NCI-H526 treated with DMSO at 0.1 percent for 48 hours (cell line): Measurements from ENCODE around the gene TBC1D22A.

Experiments
- DNase-seq: peaks from one replicate; lab custom pipeline; 2025; lab: John Stamatoyannopoulos, UW

The TBC1D22A gene

DNA sequence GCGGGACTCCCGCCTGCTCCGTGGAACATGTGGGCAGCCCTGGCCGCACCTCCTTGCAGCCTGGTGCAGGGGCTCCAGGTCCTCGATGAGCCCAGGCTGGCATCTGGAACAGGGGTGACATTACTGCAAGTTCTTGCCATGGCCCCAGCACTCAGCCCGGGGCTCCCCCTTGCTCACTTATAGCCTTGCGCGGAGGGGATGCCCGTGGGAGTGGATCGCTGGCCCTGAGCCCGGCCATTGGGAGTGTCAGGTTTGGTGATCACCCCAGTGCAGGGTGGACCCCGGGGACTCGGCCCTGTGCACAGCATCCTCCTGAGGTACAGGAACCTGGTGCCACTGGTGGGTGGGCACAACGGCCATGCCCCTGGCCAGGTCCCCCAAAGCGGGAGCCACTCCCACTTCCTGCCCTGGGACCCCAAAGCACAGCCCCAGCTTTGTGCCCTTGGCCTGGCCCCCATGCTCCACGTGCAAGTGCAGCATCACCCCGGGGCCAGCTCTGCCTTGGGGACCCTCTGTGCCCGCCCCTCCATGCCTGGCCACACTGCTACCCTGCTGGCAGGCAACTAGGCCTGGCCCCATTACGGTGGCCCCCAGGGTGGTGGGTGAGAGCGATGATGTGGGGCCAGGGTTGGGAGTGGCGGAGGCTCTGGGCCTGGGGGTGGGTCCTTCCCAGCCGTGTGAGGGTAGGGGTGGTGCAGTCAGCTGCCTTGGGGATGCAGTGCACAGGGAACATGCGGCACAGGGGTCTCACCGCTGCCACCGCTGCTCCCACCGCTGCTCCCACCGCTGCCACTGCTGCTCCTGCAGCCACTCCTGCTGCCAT is 439.8 kb downstream of the TBC1D22A start:
- DNase-seq = no peak

DNA sequence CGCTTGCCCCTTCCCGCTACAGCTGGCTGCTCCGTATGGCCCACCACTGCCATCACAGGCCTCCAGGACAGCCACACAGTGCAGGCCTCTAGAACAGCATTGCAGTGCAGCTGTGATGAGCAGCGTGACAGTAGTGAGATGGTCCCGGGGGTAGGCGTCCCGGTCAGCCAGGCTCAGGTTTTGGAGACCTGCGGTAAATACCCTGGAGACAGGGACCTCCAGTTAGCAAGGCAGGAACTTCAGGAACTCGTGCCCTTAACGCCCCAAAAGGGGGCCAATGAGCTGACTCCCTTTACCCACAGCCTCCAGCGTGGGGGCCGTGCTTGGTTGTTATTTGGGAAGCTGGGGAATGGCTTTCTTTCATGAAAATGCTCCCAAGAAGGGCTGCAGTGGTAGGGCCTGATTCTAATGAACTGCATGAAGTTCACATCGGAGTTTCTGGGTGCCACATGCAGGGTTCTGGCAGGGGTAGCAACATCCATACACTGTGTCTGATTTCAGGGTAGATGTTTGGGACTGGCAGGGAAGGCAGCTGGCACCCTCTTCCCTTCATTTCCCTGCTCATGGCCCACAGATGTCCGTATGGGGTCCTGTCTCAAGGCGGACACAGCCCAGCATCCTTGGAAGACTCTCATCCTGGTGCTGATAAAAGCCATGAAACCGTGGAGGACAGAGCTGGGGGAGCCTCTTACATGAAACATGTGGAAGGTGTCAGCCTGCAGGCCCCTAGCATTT is 440.5 kb downstream of the TBC1D22A start:
- no peak for DNase-seq

DNA sequence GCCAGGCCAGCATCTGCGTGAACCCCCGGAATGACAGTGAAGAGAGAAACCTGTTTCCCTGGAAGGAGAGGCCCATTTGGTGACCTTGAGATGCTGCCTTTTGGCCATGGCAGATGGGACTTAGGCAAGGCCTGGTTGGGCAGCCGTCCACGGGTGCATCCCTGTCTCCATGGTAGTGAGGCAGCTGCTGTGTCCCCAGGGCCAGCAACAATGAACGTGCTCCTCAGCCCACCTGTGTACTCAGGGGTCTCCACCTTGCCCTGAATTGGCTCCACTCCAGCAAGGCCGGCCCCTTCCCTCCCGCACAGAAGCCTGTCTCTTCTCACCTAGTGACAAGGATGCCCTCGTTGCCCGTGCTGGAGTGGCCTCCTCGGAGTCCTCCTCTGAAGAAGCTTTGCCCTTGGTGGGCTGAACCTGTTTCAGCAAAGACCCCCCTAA is 441.1 kb downstream of the TBC1D22A start:
- DNase-seq = no peak

GRCh38 chr22:47204002-47204979 is 441.8 kb downstream of the TBC1D22A start:
- DNase-seq = no peak

DNA sequence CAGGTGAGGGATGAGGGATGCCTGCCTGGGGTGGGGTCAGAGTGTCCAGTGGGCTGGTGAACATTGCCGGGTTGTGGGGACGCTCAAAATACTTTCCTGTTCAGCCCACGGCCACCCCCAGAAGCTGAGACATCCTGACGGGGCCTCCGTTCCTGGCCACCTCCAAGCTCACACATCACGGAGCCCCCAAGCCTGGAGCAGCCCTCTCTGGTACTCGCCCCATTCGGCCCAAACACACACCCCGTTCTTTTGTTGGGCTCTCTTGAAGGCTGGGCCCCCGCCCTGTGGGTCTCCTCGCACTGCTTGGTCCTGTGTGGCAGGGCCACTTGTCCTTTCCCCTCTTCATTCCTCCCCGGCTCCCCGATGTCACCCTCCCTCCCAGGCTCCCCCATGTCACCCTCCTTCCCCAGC is 442.6 kb downstream of the TBC1D22A start:
- no peak for DNase-seq

GRCh38 chr22:47205554-47205953 is 443.1 kb downstream of the TBC1D22A start:
- DNase-seq = no peak

DNA sequence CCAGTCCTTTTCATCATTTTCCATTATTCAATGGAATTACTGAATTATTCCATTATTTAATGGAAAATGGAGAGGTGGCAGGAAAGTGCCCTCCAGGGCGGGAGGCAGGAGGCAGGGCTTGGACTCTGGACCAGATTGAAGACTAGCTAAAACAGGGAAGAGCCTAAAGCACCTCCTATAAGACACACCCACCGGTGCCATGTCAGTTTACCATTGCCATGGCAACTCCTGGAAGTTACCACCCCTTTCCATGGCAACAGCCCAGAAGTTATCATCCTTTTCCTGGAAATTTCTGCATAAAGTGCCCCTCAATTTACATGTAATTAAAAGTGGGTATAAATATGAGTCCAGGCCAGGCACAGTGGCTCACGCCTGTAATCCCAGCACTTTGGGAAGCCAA is 443.7 kb downstream of the TBC1D22A start:
- DNase-seq = no peak

GRCh38 chr22:47206666-47207218 is 444.3 kb downstream of the TBC1D22A start:
- DNase-seq = no peak

DNA sequence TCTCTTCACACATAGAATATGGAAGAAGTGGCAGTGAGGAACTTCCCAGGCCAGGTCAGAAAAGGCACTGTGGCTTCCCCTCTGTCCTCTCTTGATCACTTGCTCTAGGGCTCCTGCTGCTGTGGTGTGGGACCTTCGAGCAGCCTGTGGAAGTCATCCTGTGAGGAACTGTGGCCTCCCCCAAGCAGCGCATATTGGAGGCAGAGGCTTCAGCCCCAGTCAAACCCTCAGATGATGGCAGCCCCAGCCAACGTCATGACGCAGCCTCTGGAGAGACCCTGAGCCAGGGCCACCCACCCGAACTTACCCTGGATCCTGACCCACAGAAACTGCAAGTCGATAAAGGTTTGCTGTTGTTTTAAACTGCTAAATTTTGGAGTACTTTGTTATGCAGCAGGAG is 444.9 kb downstream of the TBC1D22A start:
- no peak for DNase-seq

DNA sequence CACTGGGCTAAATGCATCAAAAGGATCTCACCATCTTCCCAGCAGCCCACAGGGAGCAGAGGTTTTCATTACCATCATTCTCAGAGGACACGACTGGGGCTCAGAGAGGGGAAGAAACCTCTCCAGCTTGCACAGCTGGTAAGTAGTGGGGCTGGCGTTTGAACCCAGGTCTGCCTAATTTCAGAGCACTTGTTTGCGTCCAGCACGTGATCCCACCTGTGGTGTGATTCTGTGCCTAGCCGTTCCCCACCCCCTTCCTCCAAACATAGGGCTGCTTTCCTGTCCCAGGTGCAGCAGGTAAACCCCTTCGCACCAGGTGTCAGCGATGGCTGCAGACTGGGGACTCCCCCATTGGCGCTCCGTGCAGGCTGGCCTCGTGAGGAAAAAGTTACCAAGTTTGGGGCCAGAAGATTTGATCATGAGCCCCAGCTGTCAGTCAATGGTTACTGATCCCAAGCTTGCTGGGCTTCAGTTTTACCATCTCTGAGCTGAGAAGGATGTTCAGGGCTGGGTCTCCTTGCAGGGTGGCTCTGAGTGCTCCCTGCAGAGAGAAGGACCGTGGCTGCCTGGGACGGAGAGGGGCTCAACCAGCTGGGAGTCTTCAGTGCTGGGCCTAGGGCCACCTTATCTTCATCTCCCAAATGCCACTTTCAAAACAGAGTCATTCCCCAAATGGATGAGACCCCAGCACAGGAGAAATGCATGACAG is 445.6 kb downstream of the TBC1D22A start:
- DNase-seq = no peak

- no peak for DNase-seq
Observed at GRCh38 chr22:47208630-47209029, 446.2 kb downstream of the TBC1D22A start.

- DNase-seq = no peak
Observed at GRCh38 chr22:47209040-47209514, 446.6 kb downstream of the TBC1D22A start.

GRCh38 chr22:47209547-47210023 is 447.1 kb downstream of the TBC1D22A start:
- no peak for DNase-seq

GRCh38 chr22:47210112-47210657 is 447.7 kb downstream of the TBC1D22A start:
- DNase-seq = no peak

- DNase-seq = no peak
Observed at GRCh38 chr22:47210686-47211085, 448.2 kb downstream of the TBC1D22A start.

GRCh38 chr22:47213571-47214230 is 451.3 kb downstream of the TBC1D22A start:
- DNase-seq = no peak

DNA sequence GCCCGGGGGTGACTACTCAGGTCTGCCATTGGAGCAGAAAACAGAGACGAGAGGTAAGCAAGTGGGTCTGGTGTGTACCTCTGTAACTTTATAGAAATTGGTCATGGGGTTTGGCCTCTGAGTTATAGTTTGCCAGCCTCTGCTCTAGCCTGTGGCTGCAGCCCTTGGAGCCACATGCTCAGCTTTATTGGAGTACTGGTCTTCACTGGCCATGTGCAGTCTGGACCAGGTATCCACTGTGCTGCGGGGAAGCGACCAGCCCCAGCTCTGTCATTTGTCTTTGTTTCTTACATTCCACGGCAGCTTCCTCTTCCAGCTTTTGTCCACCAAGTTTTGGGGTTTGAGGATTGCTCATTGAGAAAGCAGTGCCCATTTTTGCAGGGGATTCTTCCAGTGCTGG is 453.4 kb downstream of the TBC1D22A start:
- no peak for DNase-seq

DNA sequence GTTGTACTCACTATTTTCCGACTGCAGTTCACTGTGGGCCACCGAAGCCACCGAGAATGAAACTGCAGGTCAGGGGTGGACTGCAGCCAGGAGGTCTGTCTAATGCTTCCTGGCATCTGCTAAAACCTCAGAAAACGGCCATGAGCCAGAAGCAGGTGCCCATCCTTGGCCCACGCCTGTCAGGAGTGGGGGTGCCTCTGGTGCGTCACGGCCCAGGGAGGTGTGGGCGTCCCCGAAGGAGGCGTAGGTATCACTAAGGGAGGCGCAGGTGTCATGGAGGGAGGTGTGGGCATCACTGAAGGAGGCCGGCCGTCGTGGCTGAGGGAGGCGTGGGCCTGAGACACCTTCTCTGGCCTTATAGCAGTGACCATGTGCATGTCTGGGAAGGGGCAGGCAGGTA is 456.2 kb downstream of the TBC1D22A start:
- no peak for DNase-seq

DNA sequence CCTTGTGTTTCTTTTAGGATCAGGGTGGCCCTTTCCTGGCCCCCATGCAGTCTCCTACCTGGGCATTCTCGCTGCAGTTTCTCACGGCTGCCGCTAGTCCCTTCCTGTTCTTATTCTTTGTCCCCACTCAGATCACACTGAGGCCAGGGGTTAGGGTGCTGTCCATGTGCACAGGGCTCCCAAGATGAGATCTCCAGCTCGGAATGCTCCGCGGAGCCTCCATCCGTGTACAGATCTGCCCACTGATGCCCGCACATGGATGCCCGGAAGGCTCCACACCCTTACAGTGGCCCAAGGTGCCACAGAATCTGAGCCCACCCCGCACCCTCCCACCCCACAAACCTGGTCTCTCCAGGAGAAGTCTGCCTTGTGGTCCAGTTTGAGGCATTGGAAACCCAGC is 457.3 kb downstream of the TBC1D22A start:
- no peak for DNase-seq

- no peak for DNase-seq
Observed at GRCh38 chr22:47220752-47221151, 458.3 kb downstream of the TBC1D22A start.
